A549 (cell line): ENCODE measurements around the gene SLC6A6.

Source experiments
- EP300 ChIP-seq, 2 experiments: fragments of >200 bp; sonication (Bioruptor Twin); formaldehyde crosslinking; IDR thresholded peaks; 2 replicates in 1 of 2; 3 replicates in 1 of 2; pipeline ENCODE4 v1.6.1; 2016 to 2017
- FOSL2 ChIP-seq, 2 experiments: fragments of 450-650 bp in 1 of 2; fragments of >200 bp in 1 of 2; sonication (Bioruptor Twin) in 1 of 2; formaldehyde crosslinking; IDR thresholded peaks; 2 replicates each; pipeline versions ENCODE4 v1.5.0 to v1.6.1; 2016 to 2020; ENCODE audit warnings: mild to moderate bottlenecking in 1 of 2, moderate library complexity in 1 of 2
- HDAC2 ChIP-seq: fragments of 200-600 bp; sonication (generic); IDR thresholded peaks from 2 replicates; pipeline ENCODE4 v1.6.1; 2016
- HEYL ChIP-seq: fragments of 250-450 bp; sonication (Bioruptor Pico); IDR thresholded peaks from 2 replicates; pipeline ENCODE4 v1.8.0; 2021; ENCODE audit warnings: mild to moderate bottlenecking, moderate library complexity
- HMGXB4 ChIP-seq: fragments of 250-450 bp; sonication (Bioruptor Pico); IDR thresholded peaks from 2 replicates; pipeline ENCODE4 v1.5.0; 2021; ENCODE audit warnings: mild to moderate bottlenecking, moderate library complexity, borderline replicate concordance
- JUN ChIP-seq, 2 experiments: fragments of >200 bp; sonication (Bioruptor Twin); formaldehyde crosslinking; IDR thresholded peaks; 2 replicates in 1 of 2; 3 replicates in 1 of 2; pipeline ENCODE4 v1.6.1; 2016 to 2017
- MAX ChIP-seq: IDR thresholded peaks from 2 replicates; pipeline ENCODE4 v1.6.1; 2012
- MYC ChIP-seq: IDR thresholded peaks from 2 replicates; pipeline ENCODE4 v1.6.1; 2012; ENCODE audit warnings: mild to moderate bottlenecking, inconsistent platforms, low read length, improper control_type of control experiment, borderline replicate concordance
- PHF8 ChIP-seq: fragments of 200-600 bp; sonication (generic); IDR thresholded peaks from 2 replicates; pipeline ENCODE4 v1.6.1; 2016; ENCODE audit warnings: low read depth, mild to moderate bottlenecking, antibody characterized with exemption, moderate library complexity, borderline replicate concordance
- POLR2A ChIP-seq: IDR thresholded peaks from 2 replicates; pipeline ENCODE4 v1.6.1; 2012; ENCODE audit warnings: mild to moderate bottlenecking, low read length
- RAD21 ChIP-seq, 2 experiments: fragments of >200 bp in 1 of 2; sonication (Bioruptor Twin) in 1 of 2; formaldehyde crosslinking in 1 of 2; IDR thresholded peaks in 1 of 2; conservative IDR thresholded peaks in 1 of 2; 2 replicates in 1 of 2; 3 replicates in 1 of 2; pipeline ENCODE4 v1.6.1; 2012 to 2018; ENCODE audit warnings: inconsistent platforms in 1 of 2
- REST ChIP-seq: fragments of 200-600 bp; sonication (generic); IDR thresholded peaks from 2 replicates; pipeline ENCODE4 v1.6.1; 2016; ENCODE audit warnings: antibody characterized with exemption, mild to moderate bottlenecking, moderate library complexity
- RFX5 ChIP-seq: fragments of 450-650 bp; IDR thresholded peaks from 2 replicates; pipeline ENCODE4 v1.7.1; 2014; ENCODE audit warnings: antibody characterized with exemption, mild to moderate bottlenecking, moderate library complexity
- TF ChIP-seq, protein P1 (sequence below): fragments of >200 bp; sonication (Bioruptor Twin); formaldehyde crosslinking; IDR thresholded peaks from 3 replicates; pipeline ENCODE4 v1.5.1; 2016

- TF ChIP-seq, protein P1, sequence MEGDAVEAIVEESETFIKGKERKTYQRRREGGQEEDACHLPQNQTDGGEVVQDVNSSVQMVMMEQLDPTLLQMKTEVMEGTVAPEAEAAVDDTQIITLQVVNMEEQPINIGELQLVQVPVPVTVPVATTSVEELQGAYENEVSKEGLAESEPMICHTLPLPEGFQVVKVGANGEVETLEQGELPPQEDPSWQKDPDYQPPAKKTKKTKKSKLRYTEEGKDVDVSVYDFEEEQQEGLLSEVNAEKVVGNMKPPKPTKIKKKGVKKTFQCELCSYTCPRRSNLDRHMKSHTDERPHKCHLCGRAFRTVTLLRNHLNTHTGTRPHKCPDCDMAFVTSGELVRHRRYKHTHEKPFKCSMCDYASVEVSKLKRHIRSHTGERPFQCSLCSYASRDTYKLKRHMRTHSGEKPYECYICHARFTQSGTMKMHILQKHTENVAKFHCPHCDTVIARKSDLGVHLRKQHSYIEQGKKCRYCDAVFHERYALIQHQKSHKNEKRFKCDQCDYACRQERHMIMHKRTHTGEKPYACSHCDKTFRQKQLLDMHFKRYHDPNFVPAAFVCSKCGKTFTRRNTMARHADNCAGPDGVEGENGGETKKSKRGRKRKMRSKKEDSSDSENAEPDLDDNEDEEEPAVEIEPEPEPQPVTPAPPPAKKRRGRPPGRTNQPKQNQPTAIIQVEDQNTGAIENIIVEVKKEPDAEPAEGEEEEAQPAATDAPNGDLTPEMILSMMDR, result no peak
- TF ChIP-seq HEYL (CRISPR knock-in tag), result no peak
- no peak for TF ChIP-seq FOSL2 (IDR thresholded peaks at IDR 0.05)
- TF ChIP-seq FOSL2 (CRISPR knock-in tag; IDR thresholded peaks at IDR 0.05), result no peak
- TF ChIP-seq EP300 (IDR thresholded peaks at IDR 0.05), result no peak
- TF ChIP-seq PHF8, result no peak
- no peak for TF ChIP-seq RAD21 (conservative IDR thresholded peaks at IDR 0.05 in 1 of 2, IDR thresholded peaks at IDR 0.05 in 1 of 2)
- TF ChIP-seq MAX, result no peak
- no peak for TF ChIP-seq POLR2A
- no peak for TF ChIP-seq REST
- TF ChIP-seq JUN (IDR thresholded peaks at IDR 0.05), result no peak
- TF ChIP-seq HDAC2, result no peak
- TF ChIP-seq RFX5, result no peak
- TF ChIP-seq HMGXB4 (CRISPR knock-in tag), result no peak
- TF ChIP-seq MYC, result no peak
Measured at GRCh38 chr3:14378415-14378814, 24.0 kb upstream of the SLC6A6 start.
